IMR-90 (cell line): Measurements from ENCODE around the gene CNTN4.

ENCODE experiments used
- CHD1 ChIP-seq: IDR thresholded peaks from 2 replicates; pipeline ENCODE4 v1.6.1; 2012; ENCODE audit warnings: low read depth, low read length, improper control_type of control experiment
- CTCF ChIP-seq: conservative IDR thresholded peaks from 2 replicates; pipeline ENCODE4 v1.5.1; 2012; ENCODE audit warnings: mild to moderate bottlenecking, low read depth, low read length, improper control_type of control experiment
- MAZ ChIP-seq: IDR thresholded peaks from 2 replicates; pipeline ENCODE4 v1.6.1; 2012; ENCODE audit warnings: low read depth, mild to moderate bottlenecking, low read length, improper control_type of control experiment, moderate library complexity, borderline replicate concordance
- MXI1 ChIP-seq: IDR thresholded peaks from 2 replicates; pipeline ENCODE4 v1.6.1; 2012; ENCODE audit warnings: low read depth, mild to moderate bottlenecking, low read length, moderate library complexity, borderline replicate concordance
- NFE2L2 ChIP-seq: fragments of 150-350 bp; IDR thresholded peaks from 2 replicates; pipeline ENCODE4 v1.6.1; 2016; ENCODE audit warnings: low read depth, mild to moderate bottlenecking, low read length
- POLR2A ChIP-seq: IDR thresholded peaks from 2 replicates; pipeline ENCODE4 v1.6.1; 2012; ENCODE audit warnings: mild to moderate bottlenecking, low read depth, low read length
- RCOR1 ChIP-seq: IDR thresholded peaks from 2 replicates; pipeline ENCODE4 v1.6.1; 2012; ENCODE audit warnings: mild to moderate bottlenecking, low read length, improper control_type of control experiment; ENCODE audit not compliant: insufficient replicate concordance
- RFX5 ChIP-seq: IDR thresholded peaks from 2 replicates; pipeline ENCODE4 v1.8.0; 2012; ENCODE audit warnings: low read depth, mild to moderate bottlenecking, low read length, moderate library complexity
- TF ChIP-seq, protein P1 (sequence below): fragments of 150-350 bp; IDR thresholded peaks from 2 replicates; pipeline ENCODE4 v1.6.1; 2017; ENCODE audit warnings: mild to moderate bottlenecking, antibody characterized with exemption, low read length, low read depth

DNA sequence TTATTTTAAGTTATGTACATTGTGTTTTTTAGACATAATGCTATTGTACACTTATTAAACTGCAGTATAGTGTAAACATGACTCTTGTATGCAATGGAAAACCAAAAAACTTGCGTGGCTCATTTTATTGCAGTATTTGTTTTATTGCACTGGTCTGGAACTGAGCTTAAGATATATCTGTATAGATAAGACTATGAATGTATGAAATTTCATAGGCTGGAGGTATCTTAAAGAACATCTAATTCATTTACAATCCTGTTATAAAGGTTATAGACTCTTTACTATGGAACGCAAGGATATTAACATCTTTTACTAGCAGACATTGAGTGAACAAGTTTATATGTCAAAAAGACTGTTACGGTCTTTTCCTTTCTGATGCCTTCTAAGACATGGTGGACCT is 552.1 kb downstream of the CNTN4 start:
- no peak for TF ChIP-seq CTCF
- no peak for TF ChIP-seq POLR2A
- TF ChIP-seq RFX5 = no peak
- TF ChIP-seq, protein P1, sequence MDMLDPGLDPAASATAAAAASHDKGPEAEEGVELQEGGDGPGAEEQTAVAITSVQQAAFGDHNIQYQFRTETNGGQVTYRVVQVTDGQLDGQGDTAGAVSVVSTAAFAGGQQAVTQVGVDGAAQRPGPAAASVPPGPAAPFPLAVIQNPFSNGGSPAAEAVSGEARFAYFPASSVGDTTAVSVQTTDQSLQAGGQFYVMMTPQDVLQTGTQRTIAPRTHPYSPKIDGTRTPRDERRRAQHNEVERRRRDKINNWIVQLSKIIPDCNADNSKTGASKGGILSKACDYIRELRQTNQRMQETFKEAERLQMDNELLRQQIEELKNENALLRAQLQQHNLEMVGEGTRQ = no peak
- no peak for TF ChIP-seq NFE2L2
- no peak for TF ChIP-seq MXI1
- no peak for TF ChIP-seq MAZ
- no peak for TF ChIP-seq CHD1
- no peak for TF ChIP-seq RCOR1
